Ectodermal cell (in vitro differentiated cells): Measurements from ENCODE around the gene ZNF277.

Experiments used
- H3K27ac ChIP-seq: 2 replicates; pipeline ENCODE4 v1.7.0; 2013; ENCODE audit warnings: mild to moderate bottlenecking, low read depth, low read length; ENCODE audit not compliant: insufficient read depth, poor library complexity, severe bottlenecking
- H3K27me3 ChIP-seq: 2 replicates; pipeline ENCODE4 v1.7.0; 2013; ENCODE audit warnings: mild to moderate bottlenecking, low read length; ENCODE audit not compliant: insufficient read depth, control insufficient read depth, poor library complexity, severe bottlenecking
- H3K36me3 ChIP-seq: one replicate; pipeline ENCODE4 v1.7.0; 2013; ENCODE audit warnings: low read length; ENCODE audit not compliant: control insufficient read depth, insufficient read depth
- H3K4me1 ChIP-seq: one replicate; pipeline ENCODE4 v1.7.0; 2013; ENCODE audit warnings: low read length; ENCODE audit not compliant: control insufficient read depth, insufficient read depth
- H3K4me3 ChIP-seq: 2 replicates; pipeline ENCODE4 v1.7.0; 2013; ENCODE audit warnings: low read depth, low read length, control low read depth; ENCODE audit not compliant: insufficient read depth
- H3K9me3 ChIP-seq: 2 replicates; pipeline ENCODE4 v1.7.0; 2013; ENCODE audit warnings: mild to moderate bottlenecking, low read length, moderate library complexity; ENCODE audit not compliant: control insufficient read depth
- WGBS, 2 experiments: methylation state at CpG; one replicate each; pipeline ENCODE4 v1.1.7; 2013; ENCODE audit warnings: missing lambda C conversion rate in 2 of 2; 5-methylcytosine and 5-hydroxymethylcytosine counted together

ZNF277 gene

DNA sequence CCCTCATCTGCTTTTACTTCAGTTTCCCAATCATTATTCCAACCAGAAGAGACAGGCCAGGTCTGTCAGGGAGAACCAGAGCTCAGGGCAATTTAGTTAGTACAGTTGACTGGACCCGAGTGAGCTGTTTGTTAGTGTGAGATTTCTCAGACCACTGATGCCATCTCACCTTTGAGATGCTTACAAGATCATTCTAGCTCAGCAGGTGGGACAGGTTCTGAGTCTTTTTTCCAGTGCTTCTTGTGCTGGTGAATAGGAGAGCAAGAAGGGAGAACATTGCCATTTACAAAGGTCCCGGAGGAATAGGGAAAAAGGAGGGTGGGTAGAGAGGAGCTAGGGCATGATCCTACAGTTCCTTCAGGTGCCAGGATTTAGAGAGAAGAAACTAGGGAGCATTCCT, 131.4 kb downstream of the ZNF277 start:
- Histone ChIP-seq H3K27ac (no peak overlapping the region), H3K36me3 (no peaks in the 10 kb centered on the region)
- 87 to 92% methylated on average over 2 of the region's 2 CpGs for WGBS, 2 experiments

DNA sequence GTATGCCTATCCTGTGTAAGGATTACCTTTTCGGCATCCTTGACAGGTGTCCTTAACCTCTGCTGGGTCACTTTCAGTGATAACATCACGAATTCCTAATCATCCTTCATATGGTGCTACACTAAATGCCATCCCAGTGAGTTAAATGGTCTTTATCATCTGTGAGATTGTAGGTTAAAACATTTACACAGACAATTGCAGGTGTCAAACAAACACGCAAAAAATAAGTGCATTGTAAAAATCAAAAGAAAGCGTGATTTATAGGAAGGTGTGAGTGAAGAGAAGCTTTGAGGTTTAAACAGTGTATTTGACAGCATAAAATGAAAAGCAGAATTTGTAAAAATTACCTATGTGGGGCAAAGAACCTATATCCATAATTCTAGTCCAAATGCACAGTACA, 132.3 kb downstream of the ZNF277 start:
- H3K4me1 ChIP-seq = no peaks in the 10 kb centered on the region
- H3K27me3 ChIP-seq = no peaks in the 10 kb centered on the region
- peaks cover 6% of the 10 kb centered on the region for H3K36me3 ChIP-seq
- no peak overlapping the region for H3K27ac ChIP-seq
- 97% methylated on average over 4 of the region's 4 CpGs for WGBS, 2 experiments
- H3K9me3 ChIP-seq = no peaks in the 10 kb centered on the region
- no peak overlapping the region for H3K4me3 ChIP-seq

More for the DNA sequence above, 131.4 kb downstream of the ZNF277 start:
- Histone ChIP-seq H3K27me3 (no peaks in the 10 kb centered on the region), H3K9me3 (no peaks in the 10 kb centered on the region), H3K4me3 (no peak overlapping the region), H3K4me1 (no peaks in the 10 kb centered on the region)

DNA sequence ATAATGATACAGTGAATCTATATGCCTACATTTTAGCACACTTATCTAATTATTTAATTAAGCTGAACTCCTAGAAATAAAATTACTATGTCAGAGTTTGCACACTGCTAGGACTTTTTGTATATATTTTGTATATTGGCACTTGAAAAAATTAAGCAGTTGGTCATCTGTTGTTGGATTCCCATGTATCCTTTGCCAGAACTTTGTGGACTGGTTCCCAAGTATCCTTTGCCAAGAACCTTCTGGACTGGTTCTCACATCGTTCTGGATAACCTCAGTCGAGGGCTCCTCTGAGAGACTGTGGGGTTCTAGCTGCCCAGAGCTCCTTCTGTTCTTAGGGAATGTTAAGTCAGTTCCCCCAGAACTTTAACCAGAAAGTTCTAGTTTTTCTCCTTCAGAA, 135.0 kb downstream of the ZNF277 start:
- WGBS, 2 experiments = 94 to 95% methylated on average over 2 of the region's 2 CpGs
- no peak overlapping the region for H3K4me3 ChIP-seq

DNA sequence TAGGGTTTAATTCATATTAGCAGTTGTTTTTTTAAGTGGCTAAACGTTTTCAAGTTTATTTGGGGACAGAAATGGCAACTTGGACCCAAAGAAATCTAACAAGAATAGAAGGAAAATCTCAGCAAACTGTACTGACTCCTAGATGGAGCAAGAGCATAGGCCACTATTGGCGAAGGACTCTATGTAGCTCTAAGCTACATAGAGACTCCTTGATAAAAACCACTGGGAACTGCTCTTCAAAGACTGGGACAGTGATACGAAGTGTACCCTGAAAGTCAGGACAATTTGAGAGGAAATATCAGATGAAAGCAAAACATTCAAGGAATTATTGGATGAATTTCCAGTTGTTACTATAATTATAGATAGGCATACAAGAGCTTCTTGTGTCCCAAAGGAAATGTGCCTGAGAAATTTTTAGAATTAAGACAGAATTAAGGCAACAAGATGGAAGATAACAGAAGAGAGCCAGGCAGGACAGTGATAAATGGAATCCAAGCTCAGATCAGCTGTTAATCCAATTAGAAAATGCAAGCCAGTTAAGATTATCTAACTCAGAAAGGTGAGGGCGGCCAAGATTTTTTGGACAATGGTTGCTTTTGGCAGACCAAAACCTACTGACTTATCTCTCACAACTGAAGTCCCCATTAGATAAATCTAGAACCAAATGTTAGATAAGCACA, 140.0 kb downstream of the ZNF277 start:
- Histone ChIP-seq H3K4me1 (no peaks in the 10 kb centered on the region), H3K36me3 (peaks cover 6% of the 10 kb centered on the region), H3K27ac (no peak overlapping the region), H3K27me3 (no peaks in the 10 kb centered on the region), H3K9me3 (no peaks in the 10 kb centered on the region), H3K4me3 (no peak overlapping the region)
- WGBS, 2 experiments = 91 to 94% methylated on average over 4 of the region's 4 CpGs

More for the DNA sequence above, 135.0 kb downstream of the ZNF277 start:
- Histone ChIP-seq H3K4me1 (no peaks in the 10 kb centered on the region), H3K36me3 (peaks cover 6% of the 10 kb centered on the region), H3K9me3 (no peaks in the 10 kb centered on the region), H3K27ac (no peak overlapping the region), H3K27me3 (no peaks in the 10 kb centered on the region)

DNA sequence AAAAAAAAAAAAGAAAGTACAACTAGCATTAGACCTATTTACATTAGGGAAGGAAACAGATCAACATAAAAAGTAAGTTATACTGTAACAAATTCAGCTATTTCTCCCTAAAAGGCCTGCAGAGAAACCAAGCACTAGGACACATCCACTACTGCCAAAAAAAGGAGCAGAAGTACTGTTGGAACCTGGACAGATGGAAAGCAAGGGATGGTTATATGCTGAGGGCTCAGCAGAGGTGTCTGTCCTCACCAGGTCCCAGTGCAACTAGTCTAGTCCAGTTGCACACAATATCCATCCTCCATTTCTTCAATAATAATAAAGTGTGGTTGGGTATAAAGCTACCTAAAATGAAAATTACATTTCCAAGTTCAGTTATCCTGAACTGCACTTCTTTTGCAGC, 140.6 kb downstream of the ZNF277 start:
- H3K27me3 ChIP-seq = no peaks in the 10 kb centered on the region
- no peaks in the 10 kb centered on the region for H3K9me3 ChIP-seq
- H3K4me1 ChIP-seq = no peaks in the 10 kb centered on the region
- H3K4me3 ChIP-seq = no peak overlapping the region
- no peak overlapping the region for H3K27ac ChIP-seq
- peaks cover 6% of the 10 kb centered on the region for H3K36me3 ChIP-seq

DNA sequence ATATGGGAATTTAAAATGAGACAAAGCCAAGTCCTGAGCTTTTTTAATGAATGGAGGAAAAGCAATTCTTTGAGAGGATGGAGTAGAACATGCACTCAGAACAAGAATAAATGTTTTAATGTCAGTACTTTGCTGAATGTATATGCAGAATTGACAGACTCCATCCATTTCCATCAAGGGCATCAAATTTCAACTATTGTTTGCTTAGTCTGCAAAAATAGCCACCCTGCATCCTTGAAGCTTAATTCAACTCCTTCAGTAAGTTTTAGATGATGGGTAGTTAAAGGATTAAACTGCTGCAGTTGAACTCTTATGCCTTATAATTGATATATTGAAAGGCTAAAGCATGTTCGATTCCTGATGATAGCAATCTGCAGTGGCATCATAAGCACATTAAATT, 144.1 kb downstream of the ZNF277 start:
- Histone ChIP-seq H3K27ac (no peak overlapping the region), H3K36me3 (no peaks in the 10 kb centered on the region), H3K4me3 (no peak overlapping the region), H3K4me1 (no peaks in the 10 kb centered on the region), H3K27me3 (no peaks in the 10 kb centered on the region), H3K9me3 (no peaks in the 10 kb centered on the region)
- WGBS, 2 experiments = 100% methylated on average over 1 of the region's 1 CpG

DNA sequence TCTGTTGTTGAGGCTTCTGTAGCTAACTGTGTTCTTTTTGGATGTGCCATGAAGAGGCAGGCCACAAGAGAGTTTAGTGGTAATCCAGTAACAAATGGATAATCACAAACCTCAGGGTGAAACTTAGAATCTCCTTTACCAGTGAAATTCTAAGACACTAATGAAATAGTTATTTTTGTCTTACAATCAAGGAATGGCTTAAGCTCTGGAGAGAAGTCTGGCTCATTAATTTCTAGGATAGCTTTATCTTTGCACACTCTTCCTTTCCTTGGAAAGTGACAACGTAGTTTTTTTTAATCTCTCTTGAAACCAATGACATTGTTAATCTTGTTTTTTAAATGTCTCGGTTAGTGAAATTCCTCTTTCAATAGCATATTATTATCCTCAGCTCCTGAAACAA, 150.1 kb downstream of the ZNF277 start:
- Histone ChIP-seq H3K4me1 (no peaks in the 10 kb centered on the region), H3K36me3 (no peaks in the 10 kb centered on the region), H3K27ac (no peak overlapping the region), H3K27me3 (no peaks in the 10 kb centered on the region), H3K9me3 (no peaks in the 10 kb centered on the region), H3K4me3 (no peak overlapping the region)
- WGBS, 2 experiments = 91 to 100% methylated on average over 2 of the region's 2 CpGs

DNA sequence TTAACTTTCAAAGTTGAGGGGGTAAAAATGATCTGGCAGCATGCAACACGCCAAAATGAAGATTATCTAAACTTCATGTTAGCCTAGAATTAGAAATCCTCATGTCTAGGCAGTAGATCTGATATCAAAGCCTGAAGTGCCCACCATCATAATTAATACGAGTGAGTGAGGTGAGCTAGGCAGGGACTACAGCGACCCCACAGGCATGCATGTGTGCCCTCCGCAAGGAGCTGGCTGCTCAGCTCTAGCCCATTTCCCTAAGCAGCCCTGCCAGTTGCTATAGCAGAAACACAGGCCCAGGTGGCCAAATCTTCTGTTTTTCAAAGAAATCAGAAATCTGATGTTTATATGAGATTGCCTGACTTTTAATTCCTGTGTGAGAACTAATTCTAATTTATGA, 150.6 kb downstream of the ZNF277 start:
- Histone ChIP-seq H3K27me3 (no peaks in the 10 kb centered on the region), H3K4me3 (no peak overlapping the region), H3K9me3 (no peaks in the 10 kb centered on the region), H3K4me1 (peaks cover under 1% of the 10 kb centered on the region), H3K36me3 (no peaks in the 10 kb centered on the region), H3K27ac (no peak overlapping the region)
- WGBS, 2 experiments = 75 to 76% methylated on average over 4 of the region's 4 CpGs

DNA sequence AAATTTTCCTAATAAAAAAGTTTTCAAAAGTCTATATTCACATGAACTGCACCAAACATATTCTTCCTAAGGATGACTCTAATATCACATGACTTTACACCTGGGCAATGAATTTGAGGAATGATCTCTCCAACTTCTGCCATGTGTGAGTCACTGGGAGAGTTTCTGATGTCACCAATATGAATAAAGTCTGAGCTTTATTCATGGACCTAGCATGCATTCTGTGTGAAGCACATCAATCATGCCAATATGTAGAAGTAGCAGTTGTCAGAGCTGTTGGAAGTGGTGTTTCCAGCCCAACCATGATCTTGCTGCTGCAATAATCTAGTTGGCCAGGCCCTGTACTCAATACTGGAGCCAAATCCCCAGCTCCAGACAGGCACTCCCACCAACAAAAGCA, 152.0 kb downstream of the ZNF277 start:
- no peak overlapping the region for H3K27ac ChIP-seq
- peaks cover 14% of the 10 kb centered on the region for H3K4me1 ChIP-seq
- no peaks in the 10 kb centered on the region for H3K36me3 ChIP-seq
- H3K27me3 ChIP-seq = no peaks in the 10 kb centered on the region
- H3K9me3 ChIP-seq = no peaks in the 10 kb centered on the region
- H3K4me3 ChIP-seq = no peak overlapping the region

DNA sequence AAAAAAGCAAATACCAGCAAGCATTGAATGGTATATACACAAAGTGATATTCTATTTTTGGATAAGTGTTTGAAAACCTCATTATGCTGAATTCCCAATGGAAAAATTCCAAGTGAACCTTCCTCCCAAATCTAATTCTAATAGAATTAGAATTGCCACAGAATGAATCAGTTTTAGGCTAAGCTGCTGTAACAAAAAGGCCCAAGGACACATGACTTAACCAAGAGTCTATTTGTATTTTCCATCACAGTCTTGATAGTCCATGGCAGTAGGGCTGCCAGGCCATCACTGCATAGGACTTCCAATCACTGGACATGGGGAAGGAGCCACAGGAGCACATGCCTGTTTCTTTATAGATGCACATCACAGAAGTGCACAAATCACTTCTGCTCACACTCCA, 152.6 kb downstream of the ZNF277 start:
- peaks cover 18% of the 10 kb centered on the region for H3K4me1 ChIP-seq
- H3K9me3 ChIP-seq = no peaks in the 10 kb centered on the region
- H3K36me3 ChIP-seq = no peaks in the 10 kb centered on the region
- H3K4me3 ChIP-seq = no peak overlapping the region
- H3K27ac ChIP-seq = no peak overlapping the region
- H3K27me3 ChIP-seq = no peaks in the 10 kb centered on the region

DNA sequence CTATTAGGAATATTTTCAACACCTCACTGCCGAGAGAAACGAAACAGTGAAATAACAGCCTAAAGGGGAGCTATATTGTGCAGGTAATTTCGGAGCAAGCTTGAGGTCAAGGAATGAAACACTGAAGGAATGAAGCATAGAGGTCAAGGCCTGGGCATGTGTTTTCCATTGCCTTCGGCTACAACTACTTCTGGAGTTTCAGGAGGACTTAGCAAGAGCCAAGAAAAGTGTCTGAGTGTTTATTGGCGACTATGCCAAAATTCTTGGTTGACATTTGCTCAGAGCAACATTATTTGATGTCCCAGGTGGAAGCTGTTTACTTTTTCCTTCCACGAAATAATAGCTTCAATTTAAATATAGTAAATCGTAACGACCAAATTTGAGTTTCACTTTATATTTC, 154.2 kb downstream of the ZNF277 start:
- 91 to 94% methylated on average over 8 of the region's 8 CpGs for WGBS, 2 experiments
- H3K4me3 ChIP-seq = no peak overlapping the region
- no peaks in the 10 kb centered on the region for H3K9me3 ChIP-seq
- H3K36me3 ChIP-seq = no peaks in the 10 kb centered on the region
- no peaks in the 10 kb centered on the region for H3K27me3 ChIP-seq
- peaks cover 18% of the 10 kb centered on the region for H3K4me1 ChIP-seq
- no peak overlapping the region for H3K27ac ChIP-seq
